HepG2 (cell line): ENCODE results near the gene COPS6. TPM values are rescaled to one million over a fixed set of nuclear protein-coding genes. Genes with fewer than 3 reads are reported as not detected.
A peak's percentile ranks its signal among the peaks of the same experiment; 100 is the strongest.

ENCODE experiments used
- AGO2 ChIP-seq: fragments of 200-400 bp; formaldehyde crosslinking; optimal IDR thresholded peaks from 2 replicates; pipeline ENCODE3; 2017; ENCODE audit warnings: mild to moderate bottlenecking, low read depth, low read length, moderate library complexity
- CBX5 ChIP-seq: sonication (generic); formaldehyde crosslinking; IDR thresholded peaks from 2 replicates; pipeline ENCODE4 v1.4.0; 2020; ENCODE audit warnings: missing genetic modification reagents, borderline replicate concordance
- CREB3 ChIP-seq: sonication (generic); formaldehyde crosslinking; IDR thresholded peaks from 2 replicates; pipeline ENCODE4 v1.5.0; 2020; ENCODE audit warnings: missing genetic modification reagents
- DMAP1 ChIP-seq: IDR thresholded peaks from 2 replicates; pipeline ENCODE4 v1.6.1; 2016
- MLXIP ChIP-seq: sonication (generic); formaldehyde crosslinking; IDR thresholded peaks from 2 replicates; pipeline ENCODE4 v1.9.0; 2021; ENCODE audit warnings: missing genetic modification reagents, borderline replicate concordance
- NFATC3 ChIP-seq: sonication (generic); formaldehyde crosslinking; IDR thresholded peaks from 2 replicates; pipeline ENCODE4 v1.5.1; 2020; ENCODE audit warnings: mild to moderate bottlenecking, missing genetic modification reagents
- PTBP1 ChIP-seq: fragments of 200-400 bp; formaldehyde crosslinking; IDR thresholded peaks from 2 replicates; pipeline ENCODE4 v1.6.1; 2018; ENCODE audit warnings: low read length, low read depth; ENCODE audit not compliant: poor library complexity, severe bottlenecking
- ZNF138 ChIP-seq: sonication (generic); formaldehyde crosslinking; IDR thresholded peaks from 2 replicates; pipeline ENCODE4 v1.5.0; 2020; ENCODE audit warnings: mild to moderate bottlenecking, low read depth, missing genetic modification reagents
- ZNF430 ChIP-seq: sonication (generic); formaldehyde crosslinking; IDR thresholded peaks from 2 replicates; pipeline ENCODE4 v1.9.0; 2021; ENCODE audit warnings: mild to moderate bottlenecking, missing genetic modification reagents
- ZNF678 ChIP-seq: sonication (generic); formaldehyde crosslinking; IDR thresholded peaks from 2 replicates; pipeline ENCODE4 v1.4.0; 2020; ENCODE audit warnings: mild to moderate bottlenecking, missing genetic modification reagents
- ZNF782 ChIP-seq: sonication (generic); formaldehyde crosslinking; IDR thresholded peaks from 2 replicates; pipeline ENCODE4 v1.4.0; 2020; ENCODE audit warnings: missing genetic modification reagents, mild to moderate bottlenecking, borderline replicate concordance
- polyA plus RNA-seq, 8 experiments: library from polyadenylated mRNA; depleted of rRNA in 3 of 8; stranded (reverse) in 7 of 8; unstranded in 1 of 8; fragments of >200 nt; fragmentation: Illumina TruSeq in 4 of 8; extraction: Trizol in 4 of 8; gene quantifications; 2 replicates each; pipeline versions ENCODE4 v1.2.1 to v1.2.3, GENCODE V29; 2011 to 2016; ENCODE audit warnings: low read depth in 4 of 8, missing spikeins in 1 of 8, mixed read lengths in 1 of 8; ENCODE audit not compliant: insufficient read depth in 1 of 8
- total RNA-seq, 5 experiments: library from RNA; depleted of rRNA; stranded (reverse); fragments of >200 nt; fragmentation: Illumina TruSeq; extraction: Trizol; gene quantifications; 2 replicates each; pipeline ENCODE4 v1.2.3, GENCODE V29; 2016; ENCODE audit warnings: low read depth in 1 of 5
- TF ChIP-seq, protein P1 (sequence below), 2 experiments: IDR thresholded peaks; 2 replicates each; pipeline ENCODE4 v1.6.1; 2011 to 2012; ENCODE audit warnings: low read length in 2 of 2, borderline replicate concordance in 1 of 2, low read depth in 1 of 2, mild to moderate bottlenecking in 1 of 2, moderate library complexity in 1 of 2
- TF ChIP-seq, protein P2 (sequence below): sonication (generic); formaldehyde crosslinking; IDR thresholded peaks from 2 replicates; pipeline ENCODE4 v1.9.0; 2021; ENCODE audit warnings: mild to moderate bottlenecking, missing genetic modification reagents

Gene COPS6
- total and polyA plus RNA-seq, 2 of the 13 experiments (the other 11 are each of a cell fraction or from before 2014, with no cell fraction given), result 33.4 to 117 TPM

DNA sequence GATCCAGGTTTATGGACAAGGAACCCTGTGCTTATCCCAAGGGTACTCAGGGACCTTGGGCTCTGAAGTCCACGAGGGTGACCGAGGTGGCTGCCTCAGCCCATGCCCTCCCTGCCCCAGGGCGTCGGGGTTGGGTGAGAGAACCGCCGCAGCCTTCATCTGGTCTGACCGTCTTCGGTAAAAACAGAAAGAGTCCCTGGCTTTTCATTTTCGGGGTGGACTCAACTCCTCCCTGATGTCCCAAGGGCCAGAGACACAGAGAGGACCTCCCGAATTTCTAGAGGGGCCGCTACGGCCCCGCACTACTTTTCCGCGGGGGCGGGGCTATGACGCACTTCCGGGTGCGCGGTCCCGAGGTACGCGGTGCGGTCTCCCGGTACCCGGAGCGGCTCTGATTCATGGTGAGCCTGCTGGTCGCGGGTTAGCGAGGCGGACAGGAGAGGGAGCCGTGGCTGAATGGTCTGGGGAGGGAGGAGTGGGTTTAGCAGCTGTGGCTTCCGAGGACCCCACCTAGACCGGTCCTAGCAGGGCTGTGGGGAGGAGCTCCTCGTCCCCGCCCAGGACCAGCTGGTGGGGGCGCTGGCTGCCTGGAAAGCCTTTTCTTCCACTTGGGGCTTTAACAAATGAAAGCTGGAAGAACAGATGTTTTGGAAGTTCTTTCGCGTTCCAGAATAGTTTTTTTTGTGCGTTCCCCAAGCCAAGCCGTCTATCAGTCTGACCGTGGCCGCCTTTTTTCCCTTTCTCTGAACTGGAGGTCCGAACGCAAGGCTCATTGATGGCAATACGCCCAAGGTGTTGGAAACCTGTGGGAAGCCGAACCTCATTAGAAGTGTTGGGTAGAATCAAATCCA is 39.1 kb upstream of the COPS6 start, which contains the start of gene ZSCAN21 (continued):
- TF ChIP-seq, protein P1, sequence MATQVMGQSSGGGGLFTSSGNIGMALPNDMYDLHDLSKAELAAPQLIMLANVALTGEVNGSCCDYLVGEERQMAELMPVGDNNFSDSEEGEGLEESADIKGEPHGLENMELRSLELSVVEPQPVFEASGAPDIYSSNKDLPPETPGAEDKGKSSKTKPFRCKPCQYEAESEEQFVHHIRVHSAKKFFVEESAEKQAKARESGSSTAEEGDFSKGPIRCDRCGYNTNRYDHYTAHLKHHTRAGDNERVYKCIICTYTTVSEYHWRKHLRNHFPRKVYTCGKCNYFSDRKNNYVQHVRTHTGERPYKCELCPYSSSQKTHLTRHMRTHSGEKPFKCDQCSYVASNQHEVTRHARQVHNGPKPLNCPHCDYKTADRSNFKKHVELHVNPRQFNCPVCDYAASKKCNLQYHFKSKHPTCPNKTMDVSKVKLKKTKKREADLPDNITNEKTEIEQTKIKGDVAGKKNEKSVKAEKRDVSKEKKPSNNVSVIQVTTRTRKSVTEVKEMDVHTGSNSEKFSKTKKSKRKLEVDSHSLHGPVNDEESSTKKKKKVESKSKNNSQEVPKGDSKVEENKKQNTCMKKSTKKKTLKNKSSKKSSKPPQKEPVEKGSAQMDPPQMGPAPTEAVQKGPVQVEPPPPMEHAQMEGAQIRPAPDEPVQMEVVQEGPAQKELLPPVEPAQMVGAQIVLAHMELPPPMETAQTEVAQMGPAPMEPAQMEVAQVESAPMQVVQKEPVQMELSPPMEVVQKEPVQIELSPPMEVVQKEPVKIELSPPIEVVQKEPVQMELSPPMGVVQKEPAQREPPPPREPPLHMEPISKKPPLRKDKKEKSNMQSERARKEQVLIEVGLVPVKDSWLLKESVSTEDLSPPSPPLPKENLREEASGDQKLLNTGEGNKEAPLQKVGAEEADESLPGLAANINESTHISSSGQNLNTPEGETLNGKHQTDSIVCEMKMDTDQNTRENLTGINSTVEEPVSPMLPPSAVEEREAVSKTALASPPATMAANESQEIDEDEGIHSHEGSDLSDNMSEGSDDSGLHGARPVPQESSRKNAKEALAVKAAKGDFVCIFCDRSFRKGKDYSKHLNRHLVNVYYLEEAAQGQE (IDR thresholded peaks at IDR 0.05; ENCODE audit: borderline replicate concordance in 1 of 2, low read depth in 1 of 2, low read length in 2 of 2), result no peak
- TF ChIP-seq CBX5, result peak; percentile 18; the same call in 1 of the 2 replicates
- no peak for TF ChIP-seq ZNF138 (CRISPR knock-in tag)
- TF ChIP-seq CREB3 (CRISPR knock-in tag), result peak; percentile 77; the same call in 1 of the 2 replicates
- TF ChIP-seq PTBP1, result no peak
- TF ChIP-seq, protein P2, sequence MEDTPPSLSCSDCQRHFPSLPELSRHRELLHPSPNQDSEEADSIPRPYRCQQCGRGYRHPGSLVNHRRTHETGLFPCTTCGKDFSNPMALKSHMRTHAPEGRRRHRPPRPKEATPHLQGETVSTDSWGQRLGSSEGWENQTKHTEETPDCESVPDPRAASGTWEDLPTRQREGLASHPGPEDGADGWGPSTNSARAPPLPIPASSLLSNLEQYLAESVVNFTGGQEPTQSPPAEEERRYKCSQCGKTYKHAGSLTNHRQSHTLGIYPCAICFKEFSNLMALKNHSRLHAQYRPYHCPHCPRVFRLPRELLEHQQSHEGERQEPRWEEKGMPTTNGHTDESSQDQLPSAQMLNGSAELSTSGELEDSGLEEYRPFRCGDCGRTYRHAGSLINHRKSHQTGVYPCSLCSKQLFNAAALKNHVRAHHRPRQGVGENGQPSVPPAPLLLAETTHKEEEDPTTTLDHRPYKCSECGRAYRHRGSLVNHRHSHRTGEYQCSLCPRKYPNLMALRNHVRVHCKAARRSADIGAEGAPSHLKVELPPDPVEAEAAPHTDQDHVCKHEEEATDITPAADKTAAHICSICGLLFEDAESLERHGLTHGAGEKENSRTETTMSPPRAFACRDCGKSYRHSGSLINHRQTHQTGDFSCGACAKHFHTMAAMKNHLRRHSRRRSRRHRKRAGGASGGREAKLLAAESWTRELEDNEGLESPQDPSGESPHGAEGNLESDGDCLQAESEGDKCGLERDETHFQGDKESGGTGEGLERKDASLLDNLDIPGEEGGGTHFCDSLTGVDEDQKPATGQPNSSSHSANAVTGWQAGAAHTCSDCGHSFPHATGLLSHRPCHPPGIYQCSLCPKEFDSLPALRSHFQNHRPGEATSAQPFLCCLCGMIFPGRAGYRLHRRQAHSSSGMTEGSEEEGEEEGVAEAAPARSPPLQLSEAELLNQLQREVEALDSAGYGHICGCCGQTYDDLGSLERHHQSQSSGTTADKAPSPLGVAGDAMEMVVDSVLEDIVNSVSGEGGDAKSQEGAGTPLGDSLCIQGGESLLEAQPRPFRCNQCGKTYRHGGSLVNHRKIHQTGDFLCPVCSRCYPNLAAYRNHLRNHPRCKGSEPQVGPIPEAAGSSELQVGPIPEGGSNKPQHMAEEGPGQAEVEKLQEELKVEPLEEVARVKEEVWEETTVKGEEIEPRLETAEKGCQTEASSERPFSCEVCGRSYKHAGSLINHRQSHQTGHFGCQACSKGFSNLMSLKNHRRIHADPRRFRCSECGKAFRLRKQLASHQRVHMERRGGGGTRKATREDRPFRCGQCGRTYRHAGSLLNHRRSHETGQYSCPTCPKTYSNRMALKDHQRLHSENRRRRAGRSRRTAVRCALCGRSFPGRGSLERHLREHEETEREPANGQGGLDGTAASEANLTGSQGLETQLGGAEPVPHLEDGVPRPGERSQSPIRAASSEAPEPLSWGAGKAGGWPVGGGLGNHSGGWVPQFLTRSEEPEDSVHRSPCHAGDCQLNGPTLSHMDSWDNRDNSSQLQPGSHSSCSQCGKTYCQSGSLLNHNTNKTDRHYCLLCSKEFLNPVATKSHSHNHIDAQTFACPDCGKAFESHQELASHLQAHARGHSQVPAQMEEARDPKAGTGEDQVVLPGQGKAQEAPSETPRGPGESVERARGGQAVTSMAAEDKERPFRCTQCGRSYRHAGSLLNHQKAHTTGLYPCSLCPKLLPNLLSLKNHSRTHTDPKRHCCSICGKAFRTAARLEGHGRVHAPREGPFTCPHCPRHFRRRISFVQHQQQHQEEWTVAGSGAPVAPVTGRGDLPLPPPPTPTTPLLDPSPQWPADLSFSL (CRISPR knock-in tag), result no peak
- no peak for TF ChIP-seq MLXIP
- TF ChIP-seq ZNF430 (CRISPR knock-in tag), result no peak
- no peak for TF ChIP-seq ZNF678
- TF ChIP-seq ZNF782, result peak; percentile 33; the same call in 1 of the 2 replicates
- peak; percentile 74 for TF ChIP-seq DMAP1
- TF ChIP-seq AGO2, result no peak
- no peak for TF ChIP-seq NFATC3
